NCI-H2171 treated with DMSO at 0.1 percent for 48 hours (cell line): Measurements from ENCODE around the gene AMTN.
"Not testable (repeated sequence)": the region's sequence is repeated elsewhere in the genome, so short reads cannot be mapped to it uniquely, and the experiment has no call there.

Source experiments
- DNase-seq: peaks from one replicate; lab custom pipeline; 2025; lab: John Stamatoyannopoulos, UW

Gene AMTN

GRCh38 chr4:70518269-70518668, at the start of gene AMTN:
AMTN (plus strand) TSS chr4:70518569; CDS start chr4:70518778, 209 bp downstream.
- DNase-seq, result no peak

- no peak for DNase-seq
These were observed 46.5 kb upstream of the AMTN start, which contains the start of gene MUC7 for GRCh38 chr4:70471897-70472296. MUC7 (plus strand) TSS chr4:70472197; CDS start chr4:70474022, 1,825 bp downstream.

- DNase-seq, result no peak
These were observed 44.7 kb upstream of the AMTN start for GRCh38 chr4:70473679-70474078.

- no peak for DNase-seq
These were observed 29.6 kb upstream of the AMTN start for GRCh38 chr4:70488748-70489147.

GRCh38 chr4:70496231-70496630, 22.1 kb upstream of the AMTN start:
- DNase-seq, result no peak

- DNase-seq, result not testable (repeated sequence)
These were observed 16.5 kb upstream of the AMTN start for GRCh38 chr4:70501838-70502237.

GRCh38 chr4:70504733-70505132, 13.6 kb upstream of the AMTN start:
- no peak for DNase-seq

GRCh38 chr4:70505151-70505748, 13.1 kb upstream of the AMTN start:
- DNase-seq, result no peak

- DNase-seq, result no peak
These were observed 9.6 kb upstream of the AMTN start for GRCh38 chr4:70508801-70509200.

- no peak for DNase-seq
These were observed 7.0 kb upstream of the AMTN start for GRCh38 chr4:70511365-70511764.

GRCh38 chr4:70515367-70516250, 2.8 kb upstream of the AMTN start:
- DNase-seq, result no peak

GRCh38 chr4:70518716-70519115, 347 bp downstream of the AMTN start:
- no peak for DNase-seq

GRCh38 chr4:70522626-70523025, 4.3 kb downstream of the AMTN start:
- no peak for DNase-seq

GRCh38 chr4:70530997-70531396, 12.6 kb downstream of the AMTN start:
- DNase-seq, result no peak

- DNase-seq, result no peak
These were observed 13.6 kb downstream of the AMTN start for GRCh38 chr4:70531981-70532380.

- no peak for DNase-seq
These were observed 14.8 kb downstream of the AMTN start for GRCh38 chr4:70533211-70533610.

- no peak for DNase-seq
These were observed 15.4 kb downstream of the AMTN start for GRCh38 chr4:70533791-70534190.

- DNase-seq, result not testable (repeated sequence)
These were observed 16.5 kb downstream of the AMTN start for GRCh38 chr4:70534886-70535285.

- DNase-seq, result no peak
These were observed 20.5 kb downstream of the AMTN start for GRCh38 chr4:70538869-70539268.

GRCh38 chr4:70544279-70544868, 26.0 kb downstream of the AMTN start:
- no peak for DNase-seq

- DNase-seq, result no peak
These were observed 38.5 kb downstream of the AMTN start for GRCh38 chr4:70556856-70557255.

GRCh38 chr4:70559211-70559830, 41.0 kb downstream of the AMTN start:
- peak; percentile 8 for DNase-seq

GRCh38 chr4:70559924-70560323, 41.6 kb downstream of the AMTN start:
- no peak for DNase-seq
